AML-193 (cell line): ENCODE results near the gene THSD4.
"Not testable (repeated sequence)": the region's sequence is repeated elsewhere in the genome, so short reads cannot be mapped to it uniquely, and the experiment has no call there.

Experiments used
- DNase-seq, 2 experiments: peaks; one replicate each; lab custom pipeline; 2025; lab: John Stamatoyannopoulos, UW

Gene THSD4

DNA sequence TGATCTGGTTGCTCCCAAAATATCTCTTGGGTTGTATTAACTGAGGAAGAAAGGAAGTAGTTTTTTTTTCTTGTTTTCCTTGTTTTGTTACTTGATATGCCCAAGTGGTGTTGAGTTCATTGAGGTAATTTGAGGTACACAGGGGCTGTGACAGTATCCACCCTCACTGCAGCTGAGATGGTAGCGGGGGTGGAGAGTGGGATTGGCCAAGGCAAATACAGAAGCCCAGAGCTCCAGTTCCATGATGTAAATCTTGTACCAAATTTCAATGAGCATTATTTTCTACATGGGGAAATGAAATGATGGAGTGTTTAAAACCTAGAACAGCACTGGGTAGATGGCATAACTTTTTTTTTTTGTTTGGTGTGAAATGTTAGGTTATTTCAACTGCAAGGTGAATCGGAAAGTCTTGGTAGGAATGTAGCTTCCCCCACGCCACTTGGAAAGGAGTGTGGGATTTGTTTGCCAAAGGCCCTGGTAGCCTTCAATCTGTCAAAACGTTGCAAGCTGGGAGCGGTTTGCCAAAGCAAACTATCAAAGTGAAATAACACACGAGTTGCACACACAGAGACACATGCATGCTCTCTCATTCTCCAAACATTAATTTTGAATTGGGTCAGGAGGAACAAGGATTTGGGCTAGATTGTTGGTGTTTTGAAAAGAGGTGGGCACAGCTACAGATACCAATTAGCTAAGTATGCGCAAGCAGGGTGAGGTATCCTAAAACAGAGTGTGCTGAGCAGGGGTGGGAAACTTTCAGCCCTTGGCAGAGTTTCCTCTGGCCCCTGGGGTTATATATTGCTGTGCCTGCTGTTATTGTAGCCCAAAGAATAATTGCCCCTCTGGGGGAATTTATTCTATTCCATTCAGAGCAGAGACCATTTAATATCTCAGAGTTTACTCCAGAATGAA lies 34.6 kb downstream of the THSD4 start:
- DNase-seq, result no peak

DNA sequence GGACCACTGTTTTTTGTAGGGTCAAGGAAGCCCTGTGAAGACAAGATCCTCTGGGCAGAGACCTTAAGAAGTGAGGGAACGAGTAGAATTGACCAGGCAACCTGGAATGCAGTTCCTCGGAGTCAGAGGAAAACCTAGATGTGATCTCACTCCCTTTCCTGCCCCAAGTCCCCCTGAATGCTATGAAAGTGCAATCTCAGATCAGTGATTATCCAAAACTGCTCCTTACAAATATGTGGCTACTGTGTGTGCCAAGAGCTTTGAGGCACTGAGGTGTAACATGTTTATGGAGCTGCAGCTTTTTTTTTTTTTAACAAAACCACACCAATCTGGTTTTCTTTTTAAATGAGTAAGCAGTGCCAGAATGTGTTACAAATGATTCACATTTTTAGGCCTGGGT lies 35.8 kb downstream of the THSD4 start:
- DNase-seq, result no peak

DNA sequence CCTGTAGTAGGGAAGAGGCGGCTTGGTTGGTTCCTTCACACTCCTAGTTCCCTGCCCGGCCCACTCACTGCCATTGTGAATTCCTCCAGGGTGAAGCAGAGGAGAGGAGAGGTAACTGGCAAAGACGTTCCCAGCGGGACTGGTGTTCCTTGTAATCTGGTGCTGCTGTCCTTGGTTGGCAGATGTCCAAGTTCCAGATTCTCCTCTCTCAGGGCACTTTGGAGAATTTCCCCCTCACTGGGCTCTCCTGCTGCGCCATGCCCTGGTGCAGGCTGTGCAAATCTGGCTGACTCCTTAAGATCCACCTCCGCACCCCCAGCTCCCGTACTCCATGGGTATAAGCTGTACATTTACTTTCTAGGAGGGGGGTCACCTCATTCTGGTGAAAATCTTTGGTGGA lies 37.3 kb downstream of the THSD4 start:
- DNase-seq, result no peak

DNA sequence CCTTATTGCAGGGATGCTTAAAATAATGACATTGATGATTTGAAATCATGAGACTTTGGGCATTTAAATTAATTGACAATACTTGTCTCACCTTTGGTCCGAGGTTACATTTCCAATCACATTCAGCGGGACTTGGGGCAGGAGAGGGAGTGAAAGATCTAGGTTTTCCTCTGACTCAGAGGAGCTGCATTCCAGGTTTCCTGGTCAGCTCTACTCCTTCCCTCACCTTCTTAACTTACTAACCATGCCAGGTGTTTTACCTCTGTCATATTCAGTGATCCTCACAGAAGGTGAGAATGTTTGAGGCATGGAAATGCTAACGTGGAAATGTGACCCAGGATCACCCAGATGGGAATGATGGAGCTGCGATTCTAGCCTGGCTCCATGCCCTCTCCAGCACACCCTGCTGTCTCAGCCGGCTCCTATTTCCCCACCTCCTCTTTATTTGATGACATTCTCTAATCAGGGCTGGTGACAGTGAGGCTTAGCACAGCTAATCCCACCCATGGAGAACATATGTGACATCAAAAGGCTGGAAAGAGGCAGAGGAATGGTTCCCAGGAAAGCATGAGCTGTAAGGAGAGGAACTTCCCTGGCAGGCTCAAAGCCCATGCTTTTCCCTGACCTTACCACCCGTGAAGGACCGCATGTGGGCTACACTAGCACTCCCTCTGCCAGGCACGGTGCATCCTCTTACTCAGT lies 38.7 kb downstream of the THSD4 start:
- DNase-seq, result no peak

DNA sequence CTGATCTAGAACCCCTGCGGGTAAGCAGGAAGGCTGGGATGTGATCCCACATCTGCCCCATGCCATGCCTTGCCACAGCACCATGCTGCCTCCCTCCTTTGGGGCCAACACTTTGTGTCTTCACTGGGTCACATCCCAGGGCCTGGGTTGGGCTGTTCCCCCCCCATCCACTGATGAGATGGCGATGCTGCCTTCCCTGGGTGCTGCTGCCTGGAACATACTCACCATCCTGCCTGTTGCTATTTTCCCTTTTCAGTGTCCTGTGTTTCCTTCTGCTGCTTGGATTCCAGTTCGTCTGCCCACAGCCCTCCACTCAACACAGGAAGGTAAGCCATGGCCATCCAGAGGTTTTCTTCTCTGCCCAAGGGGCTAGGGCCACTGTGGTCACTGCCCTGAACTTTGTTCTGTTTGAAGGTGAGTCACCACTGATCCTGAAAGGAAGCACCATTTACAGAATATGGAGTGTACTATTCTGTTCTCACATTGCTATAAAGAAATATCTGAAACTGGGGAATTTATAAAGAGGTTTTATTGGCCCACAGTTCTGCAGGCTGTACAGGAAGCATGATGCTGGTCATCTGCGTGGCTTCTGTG lies 39.4 kb downstream of the THSD4 start:
- no peak for DNase-seq

DNA sequence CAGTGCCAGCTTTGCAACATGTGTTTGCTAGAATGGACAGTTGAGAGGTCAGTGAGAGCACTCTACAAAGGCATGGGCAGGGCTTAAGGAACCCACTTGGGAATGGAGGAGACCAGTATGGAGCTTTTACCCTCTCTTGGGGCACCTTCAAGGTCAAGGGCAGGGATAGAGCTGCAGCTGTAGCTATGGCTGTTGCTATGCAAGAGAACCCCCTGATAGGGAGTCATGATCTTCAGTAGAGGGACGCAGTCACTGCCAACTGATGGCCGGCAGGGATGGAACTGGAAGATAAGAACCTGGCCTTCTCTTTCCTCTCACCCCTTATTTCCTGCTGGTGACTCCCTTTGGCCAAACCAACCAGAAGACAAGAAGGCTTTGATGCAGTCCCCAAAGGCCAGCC lies 40.3 kb downstream of the THSD4 start:
- no peak for DNase-seq

DNA sequence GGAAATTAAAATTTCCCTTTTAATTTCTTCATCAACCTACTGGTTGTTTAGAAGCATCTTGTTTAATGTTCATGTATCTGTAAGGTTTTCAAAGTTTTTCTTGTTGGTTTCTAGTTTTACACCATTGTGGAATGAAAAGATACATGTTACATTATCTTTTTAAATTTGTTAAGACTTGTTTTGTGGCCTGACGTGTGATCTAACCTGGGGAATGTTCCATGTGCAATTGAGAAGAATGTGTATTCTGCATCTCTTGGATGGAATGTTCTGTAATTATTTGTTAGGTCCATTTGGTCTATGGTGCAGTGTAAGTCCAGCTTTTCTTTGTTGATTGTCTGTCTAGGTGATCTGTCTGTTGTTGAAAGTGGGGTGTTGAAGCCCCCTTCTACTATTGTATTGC lies 45.7 kb downstream of the THSD4 start:
- DNase-seq, result no peak

DNA sequence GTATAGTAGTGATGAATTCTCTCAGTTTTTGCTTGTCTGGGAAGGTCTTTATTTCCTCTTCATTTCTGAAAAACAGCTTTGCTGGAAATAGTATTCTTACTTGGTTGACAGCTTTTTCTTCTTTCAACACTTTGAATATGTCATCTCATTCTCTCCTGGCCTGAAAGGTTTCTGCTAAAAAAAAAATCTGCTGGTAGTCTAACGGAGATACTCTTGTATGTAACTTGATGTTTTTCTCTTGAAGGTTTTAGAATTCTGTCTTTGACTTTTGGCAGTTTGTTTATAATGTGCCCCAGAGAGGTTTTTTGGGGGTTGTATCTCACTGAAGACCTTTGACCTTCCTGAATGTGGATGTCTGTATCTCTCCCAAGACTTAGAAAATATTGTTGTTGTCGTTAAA lies 47.0 kb downstream of the THSD4 start:
- no peak for DNase-seq

DNA sequence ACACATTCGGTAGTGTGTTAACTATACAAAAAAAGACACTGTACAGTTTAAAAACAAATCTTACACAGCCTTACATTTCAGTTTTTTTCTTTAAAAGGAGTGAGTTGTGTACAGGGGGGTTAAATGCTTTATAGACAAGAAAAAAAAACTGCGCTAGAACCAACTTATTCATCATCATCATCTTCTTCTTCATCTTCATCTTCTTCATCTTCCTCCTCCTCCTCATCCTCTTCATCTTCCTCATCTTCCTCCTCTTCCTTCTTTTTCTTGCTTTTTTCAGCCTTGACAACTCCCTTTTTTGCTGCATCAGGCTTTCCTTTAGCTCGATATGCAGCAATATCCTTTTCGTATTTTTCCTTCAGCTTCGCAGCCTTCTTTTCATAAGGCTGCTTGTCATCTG lies 49.3 kb downstream of the THSD4 start:
- not testable (repeated sequence) for DNase-seq

DNA sequence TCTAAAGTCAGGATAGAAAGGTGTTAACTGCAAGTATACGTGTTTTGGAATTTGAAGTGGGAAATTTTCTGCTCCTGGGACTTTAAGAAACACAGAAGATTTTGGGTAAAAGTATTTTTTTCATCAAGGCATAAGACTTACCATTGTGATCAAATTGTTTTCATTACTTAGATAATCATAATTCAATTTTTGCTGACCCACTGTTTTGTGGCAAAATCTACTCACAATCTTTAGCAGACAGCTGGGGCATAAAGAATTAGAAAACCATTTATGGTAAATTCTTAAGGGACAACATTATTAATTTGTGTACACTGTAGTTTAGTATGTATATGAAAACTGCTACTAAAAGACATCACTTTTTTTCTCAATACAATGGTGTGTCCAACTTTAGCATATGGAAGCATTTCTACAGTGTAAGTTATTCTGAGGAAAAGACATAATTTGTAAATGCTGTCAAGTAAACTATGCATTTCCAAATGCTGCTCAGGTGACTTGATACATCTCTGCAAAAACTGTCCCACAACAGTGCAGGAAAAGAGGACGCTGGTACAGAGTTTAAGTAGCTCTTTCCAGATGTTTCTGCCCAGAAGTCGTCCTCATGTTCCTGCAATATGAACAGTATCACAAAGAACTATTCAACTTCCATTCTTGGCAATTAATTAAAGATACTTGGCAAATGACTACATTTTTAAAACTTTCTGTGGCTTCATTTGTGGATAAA lies 52.3 kb downstream of the THSD4 start:
- no peak for DNase-seq

DNA sequence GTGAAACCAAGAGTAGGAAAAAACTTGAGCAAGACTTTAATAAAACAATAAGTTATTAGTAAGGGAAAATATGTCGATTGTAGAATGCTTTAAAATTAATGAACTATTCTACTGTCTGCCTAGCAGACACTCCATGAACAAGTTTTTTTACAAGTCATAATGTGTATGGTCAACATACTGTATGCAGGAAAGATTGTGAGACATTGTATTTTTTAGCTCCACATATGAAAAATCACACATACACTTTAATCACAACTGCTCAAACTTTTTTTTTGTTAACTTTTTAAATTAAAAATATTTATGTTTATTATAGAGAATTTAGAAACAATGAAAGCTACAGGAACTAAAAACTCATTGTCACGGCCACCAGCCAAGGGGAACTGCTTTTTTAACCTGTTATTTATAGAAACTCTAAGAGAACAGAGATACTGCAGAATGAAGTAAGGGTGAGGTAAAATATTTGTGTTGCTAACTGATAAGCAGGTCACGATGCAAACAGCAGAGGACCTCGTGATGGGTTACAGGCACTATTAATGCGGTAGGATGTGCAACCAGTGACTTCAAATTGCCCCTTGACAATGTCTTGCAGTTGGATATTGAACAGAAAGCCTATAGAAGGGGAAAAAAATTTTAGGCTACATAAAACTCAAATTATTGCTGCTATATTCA lies 53.0 kb downstream of the THSD4 start:
- DNase-seq, result no peak

DNA sequence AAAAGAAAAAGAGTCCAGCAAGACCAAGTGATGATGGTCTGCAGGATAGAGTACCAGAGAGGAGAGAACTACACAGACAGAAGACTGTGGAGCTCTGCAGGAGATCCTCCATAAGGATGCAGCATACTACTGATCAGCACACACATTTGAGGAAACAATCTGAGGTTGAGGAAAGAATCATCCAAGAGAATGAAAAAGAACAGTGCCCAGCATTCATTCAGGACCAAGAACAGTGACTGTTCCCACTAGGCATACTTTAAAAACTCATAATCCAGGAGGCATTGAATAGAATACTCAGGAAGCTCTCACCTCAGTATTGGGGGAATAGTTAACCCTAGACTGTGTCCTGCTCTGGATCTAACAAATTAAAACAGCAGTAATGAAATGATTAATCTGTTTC lies 54.9 kb downstream of the THSD4 start:
- DNase-seq, result no peak

DNA sequence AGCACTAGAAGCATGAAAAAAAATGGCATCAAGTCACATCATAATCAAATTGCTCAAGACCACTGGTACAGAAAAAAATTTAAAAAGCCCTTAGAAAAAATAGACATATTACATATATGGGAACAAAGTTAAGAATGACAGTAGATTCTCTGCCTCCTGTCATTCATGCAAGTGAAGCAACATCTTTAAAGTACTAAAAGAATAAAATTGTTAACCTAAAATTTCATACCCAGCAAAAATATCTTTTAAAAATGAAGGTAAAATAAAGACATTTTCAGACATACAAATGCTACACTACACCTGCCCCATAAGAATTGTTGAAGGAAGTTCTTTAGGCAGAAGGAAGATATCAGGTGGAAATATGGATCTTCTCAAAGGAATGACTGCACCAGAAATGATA lies 55.9 kb downstream of the THSD4 start:
- no peak for DNase-seq

DNA sequence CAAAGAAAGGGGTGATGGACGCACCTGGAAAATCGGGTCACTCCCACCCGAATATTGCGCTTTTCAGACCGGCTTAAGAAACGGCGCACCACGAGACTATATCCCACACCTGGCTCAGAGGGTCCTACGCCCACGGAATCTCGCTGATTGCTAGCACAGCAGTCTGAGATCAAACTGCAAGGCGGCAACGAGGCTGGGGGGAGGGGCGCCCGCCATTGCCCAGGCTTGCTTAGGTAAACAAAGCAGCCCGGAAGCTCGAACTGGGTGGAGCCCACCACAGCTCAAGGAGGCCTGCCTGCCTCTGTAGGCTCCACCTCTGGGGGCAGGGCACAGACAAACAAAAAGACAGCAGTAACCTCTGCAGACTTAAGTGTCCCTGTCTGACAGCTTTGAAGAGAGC lies 59.1 kb downstream of the THSD4 start:
- not testable (repeated sequence) for DNase-seq

DNA sequence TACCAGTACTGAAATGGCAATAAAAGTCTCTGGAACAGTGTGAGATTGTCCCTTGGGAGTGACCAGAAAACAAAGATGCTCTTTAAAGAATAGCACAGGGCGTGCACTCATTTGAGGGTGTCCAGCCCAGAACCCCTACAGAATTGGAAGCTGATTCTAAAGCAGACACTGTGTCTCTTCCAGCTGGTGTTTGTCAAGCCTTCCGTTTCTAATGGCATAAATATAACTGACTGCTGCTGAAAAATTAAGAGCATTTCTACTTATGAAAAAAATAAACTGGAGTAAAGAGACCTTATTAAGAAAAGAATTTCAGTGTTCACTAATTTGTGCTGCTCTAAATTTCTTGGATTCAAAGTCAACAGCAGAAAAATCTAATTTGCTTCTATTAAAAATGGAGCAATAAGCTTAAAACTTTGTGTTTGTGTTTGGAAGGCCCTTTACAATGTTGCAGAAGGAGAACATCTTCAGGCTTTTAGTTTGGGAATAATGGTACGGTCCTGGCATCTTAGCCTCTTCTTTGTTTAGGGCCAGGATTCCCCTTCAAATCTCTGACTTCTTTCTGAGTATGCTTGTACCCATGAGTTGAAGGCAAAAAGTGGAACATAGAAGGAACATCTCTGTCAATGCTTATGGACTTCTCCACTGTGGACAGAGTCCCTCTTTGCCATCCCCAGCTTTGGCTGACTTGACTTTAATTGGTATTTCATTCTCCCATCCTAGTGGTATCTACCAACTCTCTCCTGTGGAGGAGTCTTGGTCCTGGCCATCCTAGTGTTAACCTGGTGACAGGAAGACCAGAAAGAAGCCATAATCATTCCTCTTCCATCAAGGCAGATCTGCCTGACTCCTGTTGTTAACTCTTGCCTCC lies 65.9 kb downstream of the THSD4 start:
- no peak for DNase-seq

DNA sequence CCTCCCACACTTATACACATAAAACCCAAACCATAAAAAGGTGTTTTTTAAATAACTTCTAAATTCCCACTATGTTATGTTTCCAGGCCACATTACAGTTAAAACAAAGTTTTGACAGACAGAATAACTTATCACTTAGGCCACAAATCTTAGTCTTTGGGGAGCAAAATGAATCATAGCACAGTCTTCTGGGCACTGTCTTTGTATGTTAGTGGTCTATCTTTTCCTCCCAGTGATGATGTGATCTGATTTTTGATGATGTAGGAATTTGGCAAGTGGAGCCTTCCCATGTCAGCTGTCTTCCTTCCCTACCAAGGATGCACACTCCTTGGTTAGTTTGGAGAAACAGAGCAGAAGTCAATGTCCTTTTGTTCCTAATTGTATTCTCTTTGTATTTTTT lies 67.3 kb downstream of the THSD4 start:
- no peak for DNase-seq

DNA sequence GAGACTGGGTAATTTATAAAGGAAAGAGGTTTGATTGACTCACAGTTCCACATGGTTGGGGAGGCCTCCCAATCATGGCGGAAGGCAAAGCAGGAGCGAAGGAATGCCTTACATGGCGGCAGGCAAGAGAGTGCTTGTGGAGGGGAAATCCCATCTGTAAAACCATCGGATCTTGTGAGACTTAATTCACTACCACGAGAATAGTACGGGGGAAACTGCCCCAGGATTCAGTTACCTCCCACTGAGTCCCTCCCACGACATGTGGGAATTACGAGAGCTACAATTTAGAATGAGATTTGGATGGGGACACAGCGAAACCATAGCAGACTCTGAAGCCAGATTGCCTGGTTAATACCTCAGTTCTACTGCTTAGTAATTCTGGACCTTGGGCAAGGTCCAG lies 67.8 kb downstream of the THSD4 start:
- no peak for DNase-seq

DNA sequence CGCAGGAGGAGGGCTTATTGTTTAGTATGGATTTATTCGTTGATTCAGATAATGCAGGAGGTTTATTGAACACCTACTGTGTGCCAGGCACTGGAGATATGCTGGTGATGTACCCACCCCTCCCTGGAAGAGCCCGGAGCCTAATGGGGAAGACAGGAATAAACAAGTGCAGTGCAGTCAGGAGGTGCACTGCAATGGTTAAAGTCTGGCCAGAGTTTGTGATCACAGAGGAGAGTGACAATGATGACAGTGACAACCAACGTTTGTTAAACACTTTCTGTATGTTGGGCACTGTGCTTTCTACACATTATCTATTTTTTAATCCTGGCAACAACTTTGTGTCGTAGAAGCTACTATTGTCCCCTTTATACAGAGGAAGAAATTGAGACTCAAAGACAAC lies 70.4 kb downstream of the THSD4 start:
- DNase-seq, result no peak

DNA sequence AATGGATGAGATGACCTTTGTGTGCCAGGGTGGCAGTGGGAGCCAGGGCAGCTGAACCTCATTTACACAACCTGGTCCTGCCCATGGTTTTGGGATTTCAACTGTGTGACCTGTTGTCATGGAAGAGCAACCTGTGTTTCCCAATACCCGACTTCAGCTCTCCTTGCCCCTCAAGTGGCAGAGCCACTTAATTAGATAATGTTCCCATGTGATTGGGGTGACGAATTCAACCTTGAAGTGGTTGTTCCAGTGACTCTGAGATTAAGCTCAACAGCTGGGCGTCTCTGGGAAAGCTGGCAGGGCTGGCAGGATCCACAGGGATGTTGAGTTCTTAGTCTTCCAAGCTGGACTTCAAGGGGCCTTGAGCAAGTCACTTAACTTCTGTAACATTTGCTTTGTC lies 71.0 kb downstream of the THSD4 start:
- DNase-seq, result no peak

DNA sequence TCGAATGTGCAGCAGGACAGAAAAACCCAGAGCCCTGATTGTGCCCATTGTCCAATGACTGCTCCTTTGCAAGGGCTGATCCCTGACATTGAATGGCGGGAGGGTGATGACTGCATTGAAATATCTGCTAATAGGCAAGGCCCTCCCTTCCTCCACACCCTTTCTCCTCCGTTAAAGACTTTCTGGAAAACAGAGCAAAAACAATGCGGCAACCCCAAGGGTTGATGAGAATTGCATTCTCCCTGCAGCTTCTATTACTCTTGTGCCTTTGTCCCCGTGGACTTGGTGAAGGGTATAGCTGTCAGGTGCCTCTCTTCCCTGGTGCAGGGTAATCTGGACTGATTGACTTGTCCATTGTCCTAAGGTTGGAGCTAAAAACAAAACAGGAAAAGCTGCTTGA lies 71.8 kb downstream of the THSD4 start:
- DNase-seq, result no peak

DNA sequence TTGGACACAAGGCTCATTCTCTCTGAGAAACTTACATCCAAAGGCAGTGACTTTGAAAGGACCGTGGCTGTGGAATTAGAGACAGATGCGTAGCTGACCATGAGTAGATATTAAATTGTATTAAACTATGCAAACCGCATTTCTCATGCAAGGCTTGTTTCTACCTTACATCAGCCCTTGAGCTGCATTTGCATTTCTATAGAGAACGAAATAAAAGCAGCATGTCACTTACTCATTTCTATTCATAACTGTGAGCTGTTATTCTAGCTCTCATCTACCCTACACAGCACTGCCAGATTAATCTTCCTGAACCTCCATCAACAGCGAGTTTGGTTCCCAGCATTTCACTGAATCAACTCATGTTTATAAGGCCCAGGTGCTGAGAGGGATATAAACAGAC lies 72.3 kb downstream of the THSD4 start:
- no peak for DNase-seq
